Keratinocyte (primary cell): ENCODE data around the gene ALG2. TPM values are rescaled to one million over a fixed set of nuclear protein-coding genes. Genes with fewer than 3 reads are reported as not detected.

Experiments used
- DNase-seq: peaks from one replicate; pipeline ENCODE4 v3.0.0-alpha.2; 2011; ENCODE audit warnings: low read depth, missing footprints, low spot score
- FAIRE-seq: peaks from 2 replicates; lab custom pipeline; 2011; peaks lifted over from hg19 to GRCh38; lab: Jason Lieb, UNC
- H2AFZ ChIP-seq: 2 replicates; pipeline ENCODE4 v1.6.0; 2012; ENCODE audit warnings: low read length, control low read depth, inconsistent platforms; ENCODE audit not compliant: control insufficient read depth
- H3K27ac ChIP-seq: 2 replicates; pipeline ENCODE4 v1.5.1; 2011; ENCODE audit warnings: low read length; ENCODE audit not compliant: control insufficient read depth, insufficient read depth
- H3K27me3 ChIP-seq: 3 replicates; pipeline ENCODE4 v1.6.0; 2011; ENCODE audit warnings: low read length; ENCODE audit not compliant: control insufficient read depth, insufficient read depth; ENCODE audit errors: extremely low read depth
- H3K36me3 ChIP-seq, 2 experiments: 2 replicates in 1 of 2; 3 replicates in 1 of 2; pipeline ENCODE4 v1.5.1; 2011; ENCODE audit warnings: low read length in 2 of 2, mild to moderate bottlenecking in 1 of 2; ENCODE audit not compliant: control insufficient read depth in 2 of 2, insufficient read depth in 2 of 2; ENCODE audit errors: extremely low read depth in 1 of 2
- H3K4me1 ChIP-seq: 3 replicates; pipeline ENCODE4 v1.5.1; 2011; ENCODE audit warnings: low read length; ENCODE audit not compliant: control insufficient read depth, insufficient read depth; ENCODE audit errors: extremely low read depth
- H3K4me2 ChIP-seq: 3 replicates; pipeline ENCODE4 v1.6.0; 2011; ENCODE audit warnings: low read depth, low read length; ENCODE audit not compliant: control insufficient read depth, insufficient read depth; ENCODE audit errors: extremely low read depth
- H3K4me3 ChIP-seq, 3 experiments: fragments of 200-600 bp in 1 of 3; sonication (generic) in 1 of 3; 2 replicates in 2 of 3; 3 replicates in 1 of 3; pipeline ENCODE4 v1.5.1; 2011 to 2016; ENCODE audit warnings: low read length in 3 of 3, mild to moderate bottlenecking in 3 of 3, control low read depth in 2 of 3, inconsistent platforms in 1 of 3, low read depth in 1 of 3, mixed read lengths in 1 of 3, mixed run types in 1 of 3, moderate library complexity in 1 of 3; ENCODE audit not compliant: control insufficient read depth in 2 of 3, insufficient read depth in 2 of 3; ENCODE audit errors: extremely low read depth in 1 of 3
- H3K79me2 ChIP-seq: 2 replicates; pipeline ENCODE4 v1.6.0; 2012; ENCODE audit warnings: low read length; ENCODE audit not compliant: control insufficient read depth, insufficient read depth
- H3K9ac ChIP-seq: 3 replicates; pipeline ENCODE4 v1.6.0; 2011; ENCODE audit warnings: low read length; ENCODE audit not compliant: control insufficient read depth, insufficient read depth; ENCODE audit errors: extremely low read depth
- H3K9me1 ChIP-seq: 3 replicates; pipeline ENCODE4 v1.6.0; 2011; ENCODE audit warnings: low read length; ENCODE audit not compliant: control insufficient read depth, insufficient read depth; ENCODE audit errors: extremely low read depth
- H3K9me3 ChIP-seq: 2 replicates; pipeline ENCODE4 v1.5.1; 2012; ENCODE audit warnings: low read depth, low read length; ENCODE audit not compliant: control insufficient read depth
- H4K20me1 ChIP-seq: 3 replicates; pipeline ENCODE4 v1.6.0; 2011; ENCODE audit warnings: low read length; ENCODE audit not compliant: control insufficient read depth, insufficient read depth; ENCODE audit errors: extremely low read depth
- EZH2 ChIP-seq: IDR thresholded peaks from one replicate; pipeline ENCODE4 v1.6.1; 2012; ENCODE audit warnings: inconsistent platforms, mild to moderate bottlenecking, low read length, moderate library complexity
- dilution Hi-C: fragments of 300-500 bp; cut with MboI; formaldehyde crosslinking; loops from one replicate; pipeline ENCODE4 v1.7.0; 2020; ENCODE audit warnings: low sequenced_read_pairs; ENCODE audit not compliant: extremely low pct_ligation_motif_present
- polyA plus RNA-seq, 5 experiments: library from polyadenylated mRNA; depleted of rRNA in 3 of 5; stranded (reverse) in 3 of 5; stranded (forward) in 1 of 5; unstranded in 1 of 5; fragments of >200 nt; gene quantifications; 1 replicate in 1 of 5; 2 replicates in 3 of 5; 3 replicates in 1 of 5; pipeline versions ENCODE4 v1.2.1 to v1.2.3, GENCODE V29; 2011 to 2012; ENCODE audit warnings: missing spikeins in 2 of 5, low read depth in 1 of 5, low replicate concordance in 1 of 5
- TF ChIP-seq, protein P1 (sequence below), 3 experiments: IDR thresholded peaks in 1 of 3; conservative IDR thresholded peaks in 1 of 3; optimal IDR thresholded peaks in 1 of 3; 2 replicates in 2 of 3; 3 replicates in 1 of 3; pipeline versions ENCODE3 to v1.5.1; 2011; ENCODE audit warnings: low read length in 3 of 3, mild to moderate bottlenecking in 3 of 3, moderate library complexity in 2 of 3, control low read depth in 1 of 3, inconsistent platforms in 1 of 3; ENCODE audit not compliant: insufficient read depth in 2 of 3; ENCODE audit errors: extremely low read depth in 1 of 3

The ALG2 gene
- polyA plus RNA-seq, 1 donor (not counting 4 experiments of a cell fraction or from before 2014, with no cell fraction given) = 57.1 TPM

DNA sequence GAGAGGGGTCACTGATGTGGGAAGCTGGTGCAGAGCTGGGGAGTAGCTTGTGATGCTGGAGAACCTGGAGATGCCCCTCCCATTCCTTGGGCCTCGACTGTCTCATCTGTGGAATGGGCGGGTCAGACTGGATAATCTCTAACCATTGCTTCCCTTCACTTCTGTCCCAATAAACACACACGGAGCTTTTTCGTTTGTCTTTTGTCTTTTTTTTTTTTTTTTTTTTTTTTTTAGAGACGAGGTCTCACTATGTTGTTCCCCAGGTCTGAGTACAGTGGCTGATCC, 36.5 kb downstream of the ALG2 start:
- Histone ChIP-seq H3K79me2 (no peaks in the 10 kb centered on the region), H3K36me3 (no peaks in the 10 kb centered on the region), H3K4me3 (no peak overlapping the region), H3K27ac (no peak overlapping the region), H3K9me3 (no peaks in the 10 kb centered on the region), H3K27me3 (peaks cover 10% of the 10 kb centered on the region), H4K20me1 (no peaks in the 10 kb centered on the region), H3K4me1 (peaks cover 2% of the 10 kb centered on the region), H2AFZ (no peak overlapping the region), H3K9ac (no peak overlapping the region), H3K4me2 (no peak overlapping the region), H3K9me1 (no peaks in the 10 kb centered on the region)
- dilution Hi-C loops = no loop called here
- TF ChIP-seq, protein P1, sequence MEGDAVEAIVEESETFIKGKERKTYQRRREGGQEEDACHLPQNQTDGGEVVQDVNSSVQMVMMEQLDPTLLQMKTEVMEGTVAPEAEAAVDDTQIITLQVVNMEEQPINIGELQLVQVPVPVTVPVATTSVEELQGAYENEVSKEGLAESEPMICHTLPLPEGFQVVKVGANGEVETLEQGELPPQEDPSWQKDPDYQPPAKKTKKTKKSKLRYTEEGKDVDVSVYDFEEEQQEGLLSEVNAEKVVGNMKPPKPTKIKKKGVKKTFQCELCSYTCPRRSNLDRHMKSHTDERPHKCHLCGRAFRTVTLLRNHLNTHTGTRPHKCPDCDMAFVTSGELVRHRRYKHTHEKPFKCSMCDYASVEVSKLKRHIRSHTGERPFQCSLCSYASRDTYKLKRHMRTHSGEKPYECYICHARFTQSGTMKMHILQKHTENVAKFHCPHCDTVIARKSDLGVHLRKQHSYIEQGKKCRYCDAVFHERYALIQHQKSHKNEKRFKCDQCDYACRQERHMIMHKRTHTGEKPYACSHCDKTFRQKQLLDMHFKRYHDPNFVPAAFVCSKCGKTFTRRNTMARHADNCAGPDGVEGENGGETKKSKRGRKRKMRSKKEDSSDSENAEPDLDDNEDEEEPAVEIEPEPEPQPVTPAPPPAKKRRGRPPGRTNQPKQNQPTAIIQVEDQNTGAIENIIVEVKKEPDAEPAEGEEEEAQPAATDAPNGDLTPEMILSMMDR (optimal IDR thresholded peaks at IDR 0.05 in 1 of 3, IDR thresholded peaks at IDR 0.05 in 1 of 3, conservative IDR thresholded peaks at IDR 0.05 in 1 of 3; ENCODE audit: extremely low read depth in 1 of 3, insufficient read depth in 2 of 3, low read length in 3 of 3) = no peak
- no peak for TF ChIP-seq EZH2
- FAIRE-seq = no peak
- no peak for DNase-seq

GRCh38 chr9:99184475-99185347, 37.0 kb downstream of the ALG2 start:
- no peaks in the 10 kb centered on the region for H3K9me3 ChIP-seq
- no peaks in the 10 kb centered on the region for H3K36me3 ChIP-seq
- peak overlapping the region; percentile 43 for H2AFZ ChIP-seq
- TF ChIP-seq, protein P1 (optimal IDR thresholded peaks at IDR 0.05 in 1 of 3, IDR thresholded peaks at IDR 0.05 in 1 of 3, conservative IDR thresholded peaks at IDR 0.05 in 1 of 3; ENCODE audit: extremely low read depth in 1 of 3, insufficient read depth in 2 of 3, low read length in 3 of 3) = peak; percentile 88 to 96 (median 92)
- no peak for TF ChIP-seq EZH2
- H3K79me2 ChIP-seq = no peaks in the 10 kb centered on the region
- H3K27ac ChIP-seq = no peak overlapping the region
- no peaks in the 10 kb centered on the region for H3K9me1 ChIP-seq
- H3K4me2 ChIP-seq = peak overlapping the region; percentile 39
- DNase-seq (peak; percentile 75), FAIRE-seq (peak; percentile 77)
- no peak overlapping the region for H3K9ac ChIP-seq
- H3K4me1 ChIP-seq = peaks cover 2% of the 10 kb centered on the region
- H3K4me3 ChIP-seq = no peak overlapping the region
- dilution Hi-C loops = no loop called here
- H3K27me3 ChIP-seq = peaks cover 10% of the 10 kb centered on the region
- no peaks in the 10 kb centered on the region for H4K20me1 ChIP-seq
